HT-29 (cell line): ENCODE data around the gene GNAS-AS1. TPM values are rescaled to one million over a fixed set of nuclear protein-coding genes. Genes with fewer than 3 reads are reported as not detected.
A peak's percentile ranks its signal among the peaks of the same experiment; 100 is the strongest.

Experiments used
- DNase-seq: peaks from one replicate; pipeline ENCODE4 v3.0.0-alpha.2; 2015; ENCODE audit warnings: low spot score
- total RNA-seq: library from RNA; depleted of rRNA; stranded (reverse); fragments of >200 nt; shearing (Covaris generic); gene quantifications from 2 replicates; pipeline ENCODE4 v1.2.3, GENCODE V29; 2014; rRNA removed

GNAS-AS1 gene
- total RNA-seq = not detected in 2 replicates

- no peak for DNase-seq
These were observed at the start of gene GNAS-AS1 for GRCh38 chr20:58850693-58851174. TSS of gene GNAS-AS1 (minus strand) at chr20:58850902.

- DNase-seq = no peak
These were observed 49.7 kb upstream of the GNAS-AS1 start for GRCh38 chr20:58900397-58900796.

- DNase-seq = no peak
These were observed 48.8 kb upstream of the GNAS-AS1 start for GRCh38 chr20:58899512-58899911.

GRCh38 chr20:58898629-58899408 is 48.1 kb upstream of the GNAS-AS1 start:
- no peak for DNase-seq

- no peak for DNase-seq
These were observed 46.8 kb upstream of the GNAS-AS1 start for GRCh38 chr20:58897488-58897887.

- no peak for DNase-seq
These were observed 46.1 kb upstream of the GNAS-AS1 start for GRCh38 chr20:58896820-58897219.

GRCh38 chr20:58895448-58896180 is 44.9 kb upstream of the GNAS-AS1 start:
- DNase-seq = no peak

- no peak for DNase-seq
These were observed 44.1 kb upstream of the GNAS-AS1 start for GRCh38 chr20:58894652-58895447.

GRCh38 chr20:58893355-58894120 is 42.8 kb upstream of the GNAS-AS1 start:
- DNase-seq = no peak

GRCh38 chr20:58892932-58893224 is 42.2 kb upstream of the GNAS-AS1 start:
- DNase-seq = no peak

GRCh38 chr20:58892141-58892931 is 41.6 kb upstream of the GNAS-AS1 start:
- DNase-seq = peak; percentile 80

GRCh38 chr20:58891718-58892140 is 41.0 kb upstream of the GNAS-AS1 start:
- DNase-seq = no peak

- DNase-seq = peak; percentile 84
These were observed 40.5 kb upstream of the GNAS-AS1 start for GRCh38 chr20:58891086-58891717.

GRCh38 chr20:58890518-58891085 is 39.9 kb upstream of the GNAS-AS1 start:
- peak; percentile 80 for DNase-seq

GRCh38 chr20:58889798-58890517 is 39.3 kb upstream of the GNAS-AS1 start:
- DNase-seq = no peak

GRCh38 chr20:58889334-58889760 is 38.6 kb upstream of the GNAS-AS1 start:
- no peak for DNase-seq

GRCh38 chr20:58888521-58889333 is 38.0 kb upstream of the GNAS-AS1 start:
- peak; percentile 81 for DNase-seq

GRCh38 chr20:58888103-58888502 is 37.4 kb upstream of the GNAS-AS1 start:
- DNase-seq = no peak
